Hypothalamus (tissue), 51 donors: ENCODE data around the gene CALU.

Source experiments
- DNase-seq, 51 donors: peaks; one replicate each; lab custom pipeline; 2025; lab: John Stamatoyannopoulos, UW

The CALU gene

DNA sequence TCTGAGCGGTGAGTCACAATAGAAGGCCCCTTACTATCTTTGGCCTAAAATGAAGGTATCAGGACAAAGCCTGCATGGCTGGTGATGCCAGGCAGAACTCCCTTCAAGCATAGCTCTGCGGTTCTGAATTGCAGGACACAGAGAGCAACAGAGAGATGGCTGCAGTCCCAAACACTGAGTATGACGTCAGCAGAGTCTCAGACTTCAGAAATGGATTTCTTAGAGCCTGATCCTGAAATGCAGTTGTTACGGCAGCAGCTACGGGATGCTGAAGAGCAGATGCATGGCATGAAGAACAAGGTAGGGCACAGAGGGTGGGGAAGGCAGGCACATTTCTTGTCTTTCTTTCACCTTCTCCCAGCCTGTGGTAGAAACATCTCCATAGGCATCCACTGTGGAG is 66.1 kb downstream of the CALU start:
- no peak for DNase-seq

- DNase-seq: no peak
Measured at GRCh38 chr7:128807191-128807590, 68.0 kb downstream of the CALU start.

DNA sequence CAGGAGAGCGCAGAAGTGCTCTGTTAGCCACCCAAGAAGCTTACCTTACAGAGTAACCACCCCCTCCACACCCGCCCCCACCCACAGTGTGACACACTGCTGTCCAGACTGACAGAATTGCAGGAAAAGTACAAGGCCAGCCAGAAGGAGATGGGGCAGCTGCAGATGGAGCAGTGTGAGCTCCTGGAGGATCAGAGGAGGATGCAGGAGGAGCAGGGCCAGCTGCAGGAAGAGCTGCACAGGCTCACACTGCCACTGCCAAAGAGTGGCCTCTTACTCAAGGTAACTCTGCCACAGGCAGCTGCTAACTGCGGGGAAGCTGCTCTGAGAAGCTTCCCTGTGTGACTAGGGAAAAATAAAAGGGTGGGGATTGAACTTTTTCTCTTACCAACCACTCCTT is 70.2 kb downstream of the CALU start:
- DNase-seq: no peak

DNA sequence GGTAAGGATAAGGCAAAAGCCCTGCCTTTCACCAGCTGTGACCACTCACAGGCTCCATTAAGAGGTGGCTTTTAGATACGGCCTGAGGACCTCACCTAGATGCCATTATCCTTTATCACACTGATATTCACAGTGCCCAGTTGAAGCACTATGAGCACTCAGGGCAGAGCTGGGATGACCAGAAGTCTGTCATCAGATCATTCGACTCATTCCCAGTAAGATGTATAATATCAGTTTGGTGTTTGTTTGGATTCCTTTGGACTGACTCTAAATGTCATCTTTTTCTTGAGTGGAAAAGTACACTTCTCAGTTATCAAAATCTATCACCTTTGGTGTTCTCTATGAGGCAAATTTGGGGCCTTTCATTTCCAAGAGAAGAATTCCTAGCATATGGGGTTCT is 71.3 kb downstream of the CALU start:
- DNase-seq: no peak

GRCh38 chr7:128810997-128811396 is 71.8 kb downstream of the CALU start:
- no peak for DNase-seq

- DNase-seq: no peak
Measured at GRCh38 chr7:128811631-128812430, 72.7 kb downstream of the CALU start.

DNA sequence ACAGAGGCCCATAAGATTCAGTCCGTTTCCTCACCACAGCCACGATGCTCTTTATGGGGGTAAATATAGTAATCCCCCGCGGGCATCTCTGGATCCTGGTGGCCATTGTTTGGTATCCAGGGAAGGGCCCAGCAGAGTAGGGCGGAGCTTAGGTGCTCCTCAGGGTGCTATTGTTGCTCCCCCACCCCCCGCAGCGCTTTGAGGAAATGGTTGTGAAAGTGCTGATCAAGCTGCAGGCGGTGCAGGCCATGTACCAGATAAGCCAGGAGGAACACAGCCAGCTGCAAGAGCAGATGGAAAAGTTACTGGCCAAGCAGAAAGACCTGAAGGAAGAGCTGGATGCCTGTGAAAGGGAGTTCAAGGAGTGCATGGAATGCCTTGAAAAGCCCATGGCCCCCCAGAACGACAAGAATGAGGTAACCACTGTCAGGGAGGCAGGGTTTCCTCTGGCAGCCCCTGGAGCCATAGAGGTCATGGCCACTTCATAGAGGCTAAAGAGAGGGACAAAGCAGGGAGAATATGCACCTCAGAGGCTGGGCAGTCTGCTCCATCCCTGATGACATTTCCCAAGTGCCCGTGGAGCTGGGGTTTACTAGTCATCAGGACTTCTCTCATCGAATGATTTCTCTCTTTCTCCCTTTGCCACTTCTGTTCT is 73.5 kb downstream of the CALU start:
- peak in 5 of 51 donors; percentile 14 to 37 (median 18) for DNase-seq

GRCh38 chr7:128814499-128814898 is 75.3 kb downstream of the CALU start:
- DNase-seq: peak in 26 of 51 donors; percentile 13 to 79 (median 49)

GRCh38 chr7:128815289-128815942 is 76.3 kb downstream of the CALU start:
- DNase-seq: no peak

DNA sequence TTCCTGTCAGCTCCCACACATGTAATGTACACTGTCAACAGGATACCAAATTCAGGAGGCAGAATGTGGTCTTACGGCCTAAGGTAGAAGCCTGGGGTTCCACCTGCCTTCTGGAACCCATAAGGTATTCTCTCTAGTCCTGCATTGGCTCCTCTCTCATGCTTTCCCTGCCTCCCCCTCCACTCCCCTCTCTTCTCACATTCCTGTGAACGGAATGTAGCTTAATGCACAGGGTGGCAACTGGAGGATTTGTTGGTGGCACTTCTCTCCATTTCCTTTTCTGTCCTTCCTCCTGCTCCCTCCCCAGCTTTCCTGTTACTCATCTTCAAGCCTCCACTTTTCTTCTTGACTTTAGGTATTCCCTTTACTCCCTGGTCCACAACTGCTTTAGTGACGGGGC is 79.5 kb downstream of the CALU start:
- DNase-seq: no peak
